ENCODE measurements around the gene RAB40AL. TPM values are rescaled to one million over a fixed set of nuclear protein-coding genes. Genes with fewer than 3 reads are reported as not detected.

Gene RAB40AL
- total RNA-seq, 2 donors from 2014 or later = 0.35 to 0.55 TPM

DNA sequence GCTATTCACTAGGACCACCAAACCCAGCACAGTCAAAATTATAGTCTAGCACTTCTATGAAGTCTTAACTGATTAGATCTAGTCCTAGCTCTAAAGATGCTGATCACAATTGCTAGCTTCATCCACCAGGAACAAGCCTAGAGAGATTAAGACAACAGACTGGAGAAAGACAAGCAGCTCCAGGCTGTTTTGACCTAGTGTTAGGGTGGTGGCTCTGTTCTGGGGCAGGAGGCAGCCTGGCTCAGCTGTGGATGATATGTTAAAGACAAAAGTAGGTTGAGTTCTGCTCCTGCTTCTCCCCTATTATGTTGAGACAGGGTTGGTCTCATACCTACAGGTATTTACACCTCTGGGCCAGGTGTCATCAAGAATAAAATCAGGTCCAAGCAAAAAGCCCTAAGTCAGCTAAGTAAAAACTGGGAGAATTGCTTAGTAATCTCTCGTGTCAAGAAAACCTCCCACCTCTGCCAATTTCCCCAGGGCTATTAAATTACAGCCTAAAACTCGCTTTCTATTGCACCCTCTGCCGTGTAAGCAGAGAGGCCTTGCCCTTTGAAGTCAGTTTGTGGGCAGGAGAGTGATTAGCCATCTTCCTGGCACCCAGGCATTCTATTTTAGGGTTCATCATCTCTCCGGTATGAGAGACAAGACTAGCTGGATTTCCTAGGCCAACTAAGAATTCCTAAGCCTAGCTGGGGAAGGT lies 39.9 kb downstream of the RAB40AL start:
- intact Hi-C loops (cut with DNase I) = no loop called here
- no peak for ATAC-seq

GRCh38 chrX:102978594-102978993 lies 41.5 kb downstream of the RAB40AL start:
- DNase-seq (no peak), ATAC-seq (no peak)
- intact Hi-C loops (cut with DNase I) = no loop called here

More for the DNA sequence above, 39.9 kb downstream of the RAB40AL start:
- DNase-seq = no peak

DNA sequence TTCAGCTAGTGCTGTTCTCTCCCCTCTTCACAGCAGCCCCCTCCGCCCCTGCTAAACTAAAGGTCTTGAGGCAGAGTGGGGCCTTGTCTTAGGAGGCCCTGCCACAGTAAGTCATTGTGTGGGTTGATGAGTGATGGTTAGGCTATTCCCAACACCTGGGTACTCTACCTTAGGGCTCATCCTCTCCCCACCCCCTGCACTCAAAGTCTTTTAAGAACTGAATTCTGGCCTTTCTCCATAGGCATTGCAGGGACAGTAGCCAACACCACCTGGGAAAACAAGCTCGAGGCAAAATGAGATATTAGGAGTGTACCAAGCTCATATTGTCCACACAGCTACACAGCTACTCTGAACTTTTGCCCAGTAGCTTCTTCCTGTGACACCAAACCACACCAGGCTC lies 42.5 kb downstream of the RAB40AL start:
- intact Hi-C loops (cut with DNase I) = no loop called here
- ATAC-seq (no peak), DNase-seq (no peak)

- intact Hi-C loops (cut with DNase I) = no loop called here
- ATAC-seq (no peak), DNase-seq (no peak)
Measured at GRCh38 chrX:102983205-102983604, 46.1 kb downstream of the RAB40AL start.

DNA sequence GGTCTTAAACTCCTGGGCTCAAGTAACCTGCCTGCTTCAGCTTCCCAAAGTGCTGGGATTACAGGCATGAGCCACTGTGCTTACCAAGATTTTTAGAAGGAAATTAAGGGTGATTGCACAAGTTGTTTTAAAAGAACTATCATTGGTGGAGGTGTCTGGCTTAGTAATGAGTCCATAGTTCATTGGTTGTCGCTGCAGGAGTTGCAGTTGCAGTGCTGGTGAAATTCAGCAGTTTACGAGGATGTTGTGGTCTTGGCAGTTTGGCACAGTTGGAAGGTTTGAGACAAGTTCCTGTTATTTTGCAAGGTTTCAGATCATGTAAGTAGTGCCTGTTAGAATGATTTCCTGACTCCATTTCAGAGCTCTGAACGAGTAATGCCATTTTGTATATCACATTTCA lies 48.1 kb downstream of the RAB40AL start:
- intact Hi-C loops (cut with DNase I) = no loop called here
- ATAC-seq = peak in 1 of 2 donors; percentile 33
- DNase-seq = no peak

Other genes starting within 250 kb of the RAB40AL start
- gene GPRASP2, start 224.8 kb upstream of the RAB40AL start, total RNA-seq = 10 to 100 TPM; 15.3 to 17.9 TPM
- gene GPRASP3, start 216.5 kb upstream of the RAB40AL start, total RNA-seq = 1 to 10 TPM; 4.8 to 5.4 TPM
- gene BEX1, start 126.9 kb downstream of the RAB40AL start, total RNA-seq = 1 to 10 TPM; 2.2 to 8.9 TPM
- 1 to 10 TPM; 1.0 to 1.6 TPM for gene NXF3, start 155.9 kb downstream of the RAB40AL start, total RNA-seq